HTERT RPE-1 (cell line): ENCODE data around the gene LYST.
"Not testable (repeated sequence)": the region's sequence is repeated elsewhere in the genome, so short reads cannot be mapped to it uniquely, and the experiment has no call there.

Experiments used
- in situ Hi-C: fragments of 300-500 bp; cut with MboI; formaldehyde crosslinking; loops from 4 replicates; pipeline ENCODE4 v1.14.3; 2020; ENCODE audit warnings: low sequenced_read_pairs

LYST gene

DNA sequence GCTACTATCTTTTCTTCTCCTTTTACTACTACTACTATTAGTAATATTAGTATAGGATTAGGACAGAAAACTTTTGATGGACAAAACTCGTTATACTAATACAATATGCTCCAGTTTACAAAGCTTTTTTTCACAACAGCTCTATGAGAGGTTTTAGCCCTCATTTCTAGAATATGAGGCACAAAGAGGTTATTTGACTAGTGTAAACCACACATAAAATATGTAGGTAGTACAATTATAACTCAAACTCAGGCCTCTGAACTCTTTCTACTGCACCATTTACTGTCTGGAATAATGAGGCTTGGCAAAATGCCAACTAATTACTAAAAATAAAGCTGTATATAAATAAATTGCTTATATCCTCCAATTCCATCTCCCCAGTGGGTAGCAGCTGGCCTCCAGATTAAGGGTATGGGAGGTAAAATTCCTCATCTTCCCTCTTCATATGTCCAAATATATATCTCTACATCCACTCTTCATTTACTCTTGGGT, 99.9 kb downstream of the LYST start:
- in situ Hi-C loops, result no loop called here

DNA sequence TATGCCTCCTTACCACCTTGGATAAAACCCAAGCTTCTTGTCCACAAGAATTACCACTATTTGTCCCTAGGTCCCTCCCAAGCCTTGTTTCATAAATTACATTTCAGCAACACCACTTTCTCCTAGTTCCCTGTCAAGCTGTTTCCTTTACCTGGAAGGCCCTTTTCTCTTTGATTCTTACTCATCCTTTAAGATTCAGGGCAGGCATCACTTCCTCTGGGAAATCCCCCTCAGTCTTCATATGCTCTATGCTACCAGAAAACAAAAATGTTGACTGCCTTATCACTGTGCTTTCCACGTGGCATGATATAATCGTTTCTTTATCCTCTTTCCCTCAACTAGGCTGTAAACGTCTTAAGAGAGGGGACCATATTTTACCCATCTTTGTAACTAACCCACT, 102.7 kb downstream of the LYST start:
- in situ Hi-C loops, result no loop called here

DNA sequence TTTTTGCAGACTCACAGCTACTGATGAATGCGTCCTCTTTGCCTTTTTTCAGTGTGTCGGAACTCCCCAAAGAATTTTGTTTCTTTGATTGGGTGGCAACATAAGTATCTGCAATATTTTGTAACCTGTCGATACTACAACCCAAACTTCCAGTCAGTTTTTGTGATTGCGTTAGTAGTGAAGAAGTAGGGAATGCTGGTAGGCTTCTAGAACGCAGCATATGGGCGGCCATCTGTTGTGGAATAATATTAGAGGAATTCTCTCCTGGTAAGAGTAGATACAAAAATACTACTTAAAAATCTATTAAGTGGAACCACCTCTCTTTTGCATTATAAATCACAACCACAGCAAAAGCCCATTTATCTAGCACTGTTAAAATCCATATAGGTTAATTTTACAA, 107.4 kb downstream of the LYST start:
- in situ Hi-C loops, result no loop called here

DNA sequence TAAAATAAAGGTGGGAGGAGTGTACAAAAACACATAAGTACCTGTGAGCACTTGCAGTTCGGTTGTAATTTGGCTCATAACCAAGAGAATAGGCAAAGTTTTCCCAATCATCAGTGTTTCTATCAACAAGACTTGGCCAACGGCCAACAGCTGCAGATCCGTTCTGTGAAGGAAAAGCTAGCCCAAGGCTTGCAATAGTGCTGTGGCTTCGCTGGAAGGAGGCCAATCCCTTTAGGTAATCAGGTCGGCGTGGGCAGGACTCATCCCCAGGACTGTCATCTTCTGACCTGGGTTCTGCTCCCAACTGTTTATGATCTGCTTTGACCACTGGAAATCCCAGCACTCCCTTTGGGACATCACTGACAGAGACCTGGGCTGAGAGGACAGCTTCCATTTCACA, 107.8 kb downstream of the LYST start:
- in situ Hi-C loops, result no loop called here

DNA sequence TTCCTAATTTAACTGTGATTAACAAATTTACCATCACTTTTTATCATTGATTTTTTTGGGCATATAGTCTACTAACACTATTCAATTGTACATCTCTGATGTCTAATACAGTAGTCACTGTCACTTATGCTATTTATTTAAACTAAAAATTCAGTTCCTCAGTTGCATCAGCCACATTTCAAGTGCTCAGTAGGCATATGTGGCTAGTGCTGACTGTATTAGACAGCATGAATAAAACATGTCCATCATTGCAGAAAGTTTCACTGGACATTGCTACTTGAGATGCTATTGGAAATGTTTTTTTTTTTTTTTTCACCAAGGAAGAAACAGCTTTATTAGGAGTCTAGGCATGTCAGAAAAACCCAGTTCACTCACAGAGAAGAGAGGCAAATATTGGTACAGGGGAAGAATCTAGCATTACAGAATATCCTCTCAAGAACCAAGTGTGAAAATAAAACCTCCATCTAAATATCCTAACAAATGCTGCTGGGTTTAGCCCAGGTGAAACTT, 109.1 kb downstream of the LYST start:
- in situ Hi-C loops, result no loop called here

DNA sequence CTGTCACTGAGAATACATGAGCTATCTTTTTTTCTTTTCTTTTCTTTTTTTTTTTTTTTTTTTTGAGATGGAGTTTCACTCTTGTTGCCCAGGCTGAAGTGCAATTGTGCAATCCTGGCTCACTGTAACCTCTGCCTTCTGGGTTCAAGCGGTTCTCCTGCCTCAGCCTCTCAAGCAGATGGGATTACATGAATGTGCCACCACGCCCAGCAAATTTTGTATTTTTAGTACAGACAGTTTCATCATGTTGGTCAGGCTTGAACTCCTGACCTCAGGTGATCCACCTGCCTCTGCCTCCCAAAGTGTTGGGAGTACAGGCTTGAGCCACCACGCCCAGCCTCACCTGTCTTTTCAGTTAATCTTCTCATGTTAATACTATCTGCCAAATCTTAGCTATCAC, 112.5 kb downstream of the LYST start:
- in situ Hi-C loops, result not testable (repeated sequence)

DNA sequence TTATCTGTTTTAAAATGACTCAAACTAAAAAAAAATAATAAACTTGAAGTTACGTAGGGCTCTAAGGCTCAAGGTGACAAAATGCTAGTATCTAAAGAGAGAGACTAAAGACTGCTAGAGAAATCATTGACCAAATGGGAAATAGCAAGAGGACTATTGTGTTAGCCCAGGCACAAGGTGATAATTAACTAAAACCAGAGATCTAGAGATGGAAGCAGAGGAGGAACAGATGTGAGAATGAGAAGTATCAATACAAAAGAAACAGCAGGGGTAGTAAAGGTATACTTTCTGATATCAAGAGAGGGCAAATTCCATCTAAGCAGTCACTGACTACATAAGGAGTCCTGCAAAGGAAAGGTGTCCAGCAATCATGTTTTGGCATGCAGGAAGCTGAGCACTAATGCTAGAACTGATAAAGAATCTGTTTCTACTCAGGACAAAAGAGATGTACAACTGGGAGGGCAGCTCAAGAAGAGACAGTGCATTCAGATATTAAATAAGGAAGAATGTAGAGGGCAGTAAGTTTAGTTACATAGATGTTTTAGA, 116.9 kb downstream of the LYST start:
- in situ Hi-C loops, result no loop called here

DNA sequence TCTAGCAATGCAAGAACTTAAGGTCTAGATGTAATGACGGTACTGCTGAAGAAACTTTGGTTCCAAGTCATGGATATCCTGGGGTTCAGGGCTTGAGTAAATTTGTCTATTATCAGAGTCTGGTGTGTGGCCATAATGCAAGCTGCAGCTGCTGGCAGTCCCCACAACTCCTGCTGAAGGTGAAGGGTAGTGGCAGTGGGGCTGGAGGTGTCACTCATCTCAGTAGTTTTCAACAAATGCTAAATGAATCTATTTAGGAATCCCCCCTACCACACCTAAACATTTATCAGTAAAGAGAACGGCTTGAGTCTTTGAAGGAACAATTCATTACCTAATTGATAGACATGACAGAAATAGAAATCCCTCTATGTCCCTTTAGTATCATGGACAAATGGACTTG, 118.0 kb downstream of the LYST start:
- in situ Hi-C loops, result no loop called here

DNA sequence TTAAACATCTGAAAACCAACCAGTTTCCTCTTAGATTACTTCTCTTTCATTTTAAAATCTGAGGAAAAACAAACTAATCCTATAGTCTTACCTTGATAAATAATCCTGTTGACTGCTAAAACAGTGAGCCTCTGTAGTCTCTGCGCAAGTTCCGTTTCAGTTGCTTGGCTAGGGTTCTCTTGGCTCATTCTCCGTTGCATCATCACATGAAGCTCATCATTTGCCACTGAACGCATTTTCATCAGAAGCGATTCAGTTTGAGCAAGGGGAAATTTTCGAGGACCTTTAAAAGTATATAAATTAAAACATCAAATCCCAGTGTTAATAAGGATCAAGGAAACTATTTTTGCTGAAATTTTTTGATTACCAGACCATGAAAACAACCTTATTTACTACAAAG, 120.5 kb downstream of the LYST start:
- in situ Hi-C loops, result no loop called here

DNA sequence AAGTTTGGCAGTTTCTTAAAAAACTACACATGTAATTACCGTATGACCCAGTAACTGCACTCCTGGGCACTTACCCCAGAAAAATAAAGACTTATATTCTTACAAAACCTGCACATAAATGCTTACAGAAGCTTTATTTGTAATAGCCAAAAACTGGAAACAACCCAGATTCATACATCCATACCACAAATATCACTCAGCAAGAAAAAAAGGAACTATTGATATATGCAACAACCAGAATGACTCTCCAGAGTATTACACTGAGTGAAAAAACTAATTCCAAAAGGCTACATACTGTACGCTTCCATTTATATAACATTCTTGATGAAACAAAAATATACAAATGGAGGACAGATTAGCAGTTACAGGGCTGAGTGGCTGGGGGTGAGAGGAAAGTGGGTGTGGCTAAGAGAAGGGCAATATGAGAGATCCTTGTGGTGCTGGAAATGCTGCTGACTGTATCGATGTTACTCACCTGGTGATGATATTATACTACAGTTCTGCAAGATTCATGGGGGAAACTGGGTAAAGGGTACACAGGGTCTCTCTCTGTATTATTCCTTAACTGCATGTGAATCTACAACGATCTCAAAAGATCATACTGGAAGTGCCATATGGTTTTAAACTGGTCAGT, 121.1 kb downstream of the LYST start:
- in situ Hi-C loops, result no loop called here

DNA sequence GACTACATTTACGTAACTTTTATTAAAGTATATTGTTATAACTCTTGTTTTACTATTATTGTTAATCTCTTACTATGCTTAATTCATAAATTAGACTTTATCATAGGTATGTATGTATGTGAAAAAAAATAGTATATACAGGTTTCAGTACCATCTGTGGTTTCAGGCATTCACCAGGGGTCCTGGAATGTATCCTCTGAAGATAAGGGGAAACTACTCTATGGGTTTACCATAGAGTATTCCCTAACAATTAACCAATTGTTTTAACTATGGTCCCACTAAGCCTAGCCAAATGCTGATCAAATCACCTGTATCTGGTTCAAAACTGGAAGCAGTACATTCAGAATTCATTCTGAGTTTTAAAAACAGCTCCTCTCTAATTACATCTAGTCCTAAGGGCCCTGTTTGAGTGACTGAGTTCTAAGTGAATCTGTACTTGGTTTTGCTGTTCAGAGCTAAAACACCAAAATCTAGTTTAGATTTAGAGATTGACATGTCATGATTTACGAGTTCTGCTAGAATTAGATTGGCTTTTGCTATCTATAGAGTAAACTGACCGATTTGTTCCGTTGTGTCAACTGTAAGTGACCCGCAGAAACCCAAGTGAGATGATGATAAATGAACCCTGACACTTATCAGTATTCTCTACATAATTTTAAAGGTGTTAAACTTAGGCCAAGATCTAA, 123.6 kb downstream of the LYST start:
- in situ Hi-C loops, result no loop called here

DNA sequence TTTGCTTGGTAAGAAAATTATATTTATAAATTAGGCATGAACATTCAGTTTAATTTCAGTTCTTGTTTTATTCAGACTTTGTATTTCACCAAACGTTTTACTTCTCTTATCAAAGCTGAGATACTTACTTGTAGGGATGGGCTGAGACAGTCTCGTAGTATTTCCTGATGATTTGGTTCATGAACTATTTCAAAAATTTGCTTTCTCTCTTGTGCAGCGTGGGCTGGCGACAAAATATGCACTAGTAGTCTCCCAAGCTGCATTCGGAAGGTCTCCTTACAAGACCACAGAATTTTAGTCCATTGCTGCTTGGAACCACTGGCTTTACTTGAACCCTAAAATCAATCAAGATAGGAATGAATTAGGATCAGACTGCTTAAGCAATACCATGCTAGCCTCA, 125.4 kb downstream of the LYST start:
- in situ Hi-C loops, result no loop called here

DNA sequence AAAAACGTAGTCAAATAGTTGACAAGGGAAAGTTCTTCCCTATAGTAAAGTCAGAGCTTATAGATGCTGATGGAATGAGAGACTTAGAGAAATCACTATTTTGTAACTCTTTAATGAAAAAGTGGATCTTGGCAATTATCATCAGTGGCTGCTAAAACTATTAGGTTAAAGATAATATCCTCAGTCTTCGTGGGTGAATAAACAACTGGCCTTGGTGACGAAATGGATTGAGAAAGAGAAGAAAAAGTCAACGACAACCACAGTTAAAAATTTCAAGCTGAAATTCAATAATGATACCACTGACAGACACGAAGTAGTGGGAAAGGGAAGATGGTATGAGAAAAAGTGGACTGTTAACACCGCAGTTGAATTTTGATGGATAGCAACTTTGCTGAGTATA, 127.1 kb downstream of the LYST start:
- in situ Hi-C loops, result no loop called here

DNA sequence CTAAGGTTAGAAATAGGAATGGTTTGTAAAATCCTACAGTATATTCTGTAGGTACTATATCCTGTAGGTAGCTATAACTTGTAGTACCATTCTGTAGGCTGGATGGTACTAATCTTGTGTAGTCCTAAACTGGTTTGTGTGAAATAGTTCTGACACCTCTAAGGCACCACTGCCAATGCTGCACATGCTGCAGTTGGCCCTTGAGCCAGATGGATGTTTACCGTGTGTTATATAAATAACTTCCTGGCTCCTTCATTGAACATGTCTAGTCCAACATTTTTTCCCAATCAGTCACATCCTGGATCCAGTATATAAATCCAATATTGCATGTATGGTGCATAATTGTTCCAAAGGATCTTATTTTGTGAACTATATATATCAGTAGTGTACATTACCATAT, 127.6 kb downstream of the LYST start:
- in situ Hi-C loops, result no loop called here

DNA sequence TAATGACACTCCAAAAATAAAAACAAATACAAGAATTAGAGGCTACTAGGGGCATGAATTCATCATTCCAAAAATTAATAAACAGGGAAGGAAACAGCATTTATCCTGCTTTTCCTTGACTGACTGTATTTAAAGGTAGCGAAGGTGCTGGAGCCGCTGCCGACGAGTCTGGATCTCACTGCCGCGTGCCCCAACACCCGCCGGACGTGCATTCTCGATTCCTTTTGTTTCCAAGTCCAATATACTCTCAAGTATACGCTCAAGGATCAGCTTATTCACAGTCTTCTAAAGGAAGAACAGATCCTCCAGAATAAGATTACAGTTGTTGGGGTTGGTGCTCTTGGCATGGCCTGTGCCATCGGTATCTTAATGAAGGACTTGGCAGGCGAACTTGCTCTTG, 129.0 kb downstream of the LYST start:
- in situ Hi-C loops, result no loop called here

DNA sequence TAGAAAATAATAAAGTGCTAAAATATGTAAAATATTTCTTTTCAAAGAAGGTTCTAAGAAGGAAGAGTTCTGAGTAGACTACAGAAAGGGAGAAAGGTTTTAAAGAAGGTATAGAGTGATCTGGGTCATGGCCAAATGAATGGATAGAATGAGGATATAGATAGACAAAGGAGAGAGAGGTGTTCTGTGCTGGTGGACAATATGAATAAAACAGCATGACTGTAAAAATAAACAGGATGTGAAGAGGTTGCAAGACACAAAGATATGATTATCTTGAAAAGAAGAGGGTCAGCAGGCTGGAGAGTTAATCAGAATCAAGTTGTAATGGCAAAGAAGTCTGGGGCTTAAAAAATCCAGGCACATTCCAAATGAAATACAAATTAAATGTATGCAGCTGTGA, 130.4 kb downstream of the LYST start:
- in situ Hi-C loops, result no loop called here

DNA sequence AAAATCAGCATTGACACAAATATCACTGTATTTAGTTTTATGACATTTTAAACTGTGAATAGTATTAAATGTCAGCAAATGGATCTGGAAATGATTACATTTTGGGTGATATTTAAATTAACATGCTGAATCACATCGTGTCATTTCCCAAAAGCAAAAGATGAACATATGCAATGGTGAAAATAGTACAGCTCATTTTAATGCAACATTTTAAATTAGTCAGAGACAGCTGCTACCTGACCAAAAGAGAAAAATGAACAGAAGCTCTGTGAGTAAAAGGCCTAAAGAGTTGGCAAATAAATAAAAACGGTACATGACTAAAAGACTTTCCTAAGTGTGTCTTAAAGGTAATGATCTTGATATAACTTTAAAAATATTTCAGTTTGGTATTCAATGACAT, 131.1 kb downstream of the LYST start:
- in situ Hi-C loops, result no loop called here

DNA sequence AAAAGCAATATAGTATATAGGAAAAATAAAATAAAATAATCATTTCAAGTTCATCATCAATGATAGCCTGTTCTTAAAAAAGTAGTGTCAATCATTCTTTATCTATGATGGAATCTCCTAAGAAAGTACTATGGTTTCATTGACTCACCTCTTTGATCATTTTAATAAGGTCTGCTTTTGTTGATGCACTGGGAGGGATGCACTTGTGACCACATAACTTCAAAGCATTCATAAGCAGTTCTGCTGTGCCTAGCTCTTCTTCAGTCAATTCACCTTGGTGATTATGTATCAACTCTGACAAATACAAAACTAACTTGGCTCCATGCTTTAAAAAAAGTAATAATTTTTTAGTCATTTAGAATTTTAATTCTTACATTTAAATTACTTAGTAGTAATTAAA, 132.4 kb downstream of the LYST start:
- in situ Hi-C loops, result no loop called here

DNA sequence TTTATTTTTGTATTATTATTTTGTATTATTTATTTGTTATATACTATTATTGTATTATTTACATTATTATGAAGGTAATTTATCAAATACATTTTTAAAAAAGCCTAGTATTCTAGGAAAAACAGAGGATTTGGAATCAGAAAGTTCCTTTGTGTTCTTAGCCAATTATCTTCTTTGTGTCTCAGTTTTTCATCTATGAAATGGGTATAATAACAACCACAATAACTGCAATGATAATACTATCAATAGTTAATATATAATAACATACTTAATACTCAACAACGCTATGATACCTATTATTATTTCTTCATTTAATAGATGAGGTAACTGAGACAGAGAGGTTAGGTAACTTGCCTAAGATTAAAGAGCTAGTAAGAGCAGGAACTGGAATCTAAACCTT, 136.7 kb downstream of the LYST start:
- in situ Hi-C loops, result no loop called here

DNA sequence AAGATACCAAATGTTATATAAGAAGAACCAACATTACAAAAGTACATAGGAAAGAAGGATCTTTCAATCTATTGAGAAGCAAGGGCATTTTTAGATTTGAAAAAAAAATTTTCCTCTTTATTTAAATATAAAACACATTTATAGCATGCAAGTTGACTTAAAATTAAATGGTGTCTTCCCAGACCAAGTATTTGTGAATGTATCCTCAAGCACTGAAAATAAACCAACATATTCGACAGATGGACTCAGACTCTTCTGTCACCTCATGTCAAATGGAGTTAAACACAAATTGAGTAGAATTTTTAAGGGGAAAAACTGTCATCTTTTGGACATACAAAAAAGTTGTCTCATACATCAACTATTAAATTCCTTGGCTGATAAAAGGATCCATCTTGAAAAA, 140.1 kb downstream of the LYST start:
- in situ Hi-C loops, result no loop called here

DNA sequence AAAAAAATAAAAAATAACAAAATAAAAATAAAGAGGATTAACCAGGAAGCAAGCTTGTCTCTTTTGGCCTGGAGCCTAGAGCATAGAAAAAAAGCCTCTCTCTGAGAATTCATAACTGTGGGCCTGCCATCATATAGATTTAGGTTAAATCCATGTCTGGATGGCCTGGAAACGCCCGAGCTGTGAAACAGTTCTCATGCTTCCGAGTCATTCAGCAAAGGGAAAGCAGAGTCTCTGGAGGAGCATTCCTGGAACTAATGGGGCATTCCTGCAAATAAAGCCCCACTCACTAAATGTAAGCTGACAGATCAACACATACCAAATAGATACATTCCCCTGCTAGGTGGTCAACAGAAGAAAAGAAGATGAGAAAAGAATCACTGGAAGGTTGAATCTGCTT, 141.3 kb downstream of the LYST start:
- in situ Hi-C loops, result no loop called here

DNA sequence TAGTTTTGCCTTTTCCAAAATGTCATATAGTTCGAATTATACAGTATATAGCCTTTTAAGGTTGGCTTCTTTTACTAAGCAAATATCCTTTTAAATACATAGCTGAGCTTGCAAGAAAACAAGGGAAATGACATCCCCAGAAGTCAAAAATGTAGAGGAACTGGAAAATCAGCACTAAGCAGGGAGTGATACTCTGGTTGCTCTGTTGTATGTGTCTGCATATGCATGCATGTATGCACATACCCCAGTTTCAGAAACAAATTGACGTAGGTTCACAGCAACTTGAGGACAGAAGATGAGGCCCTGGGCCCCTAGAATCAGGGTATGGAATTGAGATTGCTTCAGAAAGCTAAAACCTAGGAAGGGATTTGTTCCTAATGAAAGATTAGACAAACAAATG, 142.0 kb downstream of the LYST start:
- in situ Hi-C loops, result no loop called here
